Vagina (tissue), 2 donors: ENCODE measurements around the gene PAPPA.

Source experiments
- CTCF ChIP-seq, 3 experiments: fragments of 450-650 bp in 2 of 3; fragments of 200-600 bp in 1 of 3; sonication (generic) in 1 of 3; IDR thresholded peaks; one replicate each; pipeline ENCODE4 v1.5.1; 2017 to 2019; ENCODE audit warnings: antibody characterized with exemption in 3 of 3, mild to moderate bottlenecking in 2 of 3, moderate library complexity in 2 of 3
- POLR2A ChIP-seq, 2 donors: fragments of 450-650 bp; IDR thresholded peaks; one replicate each; pipeline ENCODE4 v1.6.1; 2017; ENCODE audit warnings: antibody characterized with exemption in 2 of 2, mild to moderate bottlenecking in 2 of 2, moderate library complexity in 2 of 2

GRCh38 chr9:116448431-116448830 lies 294.8 kb downstream of the PAPPA start:
- no peak for TF ChIP-seq CTCF (IDR thresholded peaks at IDR 0.05)
- no peak for TF ChIP-seq POLR2A (IDR thresholded peaks at IDR 0.05)
